ENCODE measurements around the gene TP53I3.
"Not testable (repeated sequence)": the region's sequence is repeated elsewhere in the genome, so short reads cannot be mapped to it uniquely, and the experiment has no call there.

Gene TP53I3

DNA sequence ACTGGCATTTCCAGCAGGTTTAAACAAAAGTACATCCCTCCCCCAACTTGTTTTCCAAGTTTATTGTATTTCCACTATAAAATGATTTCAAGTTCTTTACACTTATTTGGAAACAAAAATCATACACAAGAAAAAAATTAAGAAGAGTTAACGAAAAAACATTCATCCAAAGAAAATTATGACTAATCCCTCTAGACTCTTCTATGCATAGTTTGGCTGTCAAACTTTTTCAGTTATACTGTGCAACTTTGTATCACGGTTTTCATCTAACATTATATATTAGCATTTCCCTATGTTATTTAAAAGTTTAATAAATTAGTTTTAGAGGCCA lies 38.1 kb downstream of the TP53I3 start:
- ChIA-PET POLR2A (interaction anchor here (1.1 to 2.4 kb wide), 19 partner anchors 10 to 222 kb away, joined by 3 to 44 read pairs (median 5); partner anchors contain the start of genes ATAD2B, SF3B6, TP53I3 and UBXN2A), CTCF (interaction anchor here (0.6 to 1.9 kb wide), 2 partner anchors 23 to 121 kb away, joined by 4 read pairs; no protein-coding TSS in a partner anchor)
- no peak for DNase-seq (ENCODE audit: extremely low spot score)
- no peak for TF ChIP-seq TARDBP (IDR thresholded peaks at IDR 0.05)
- TF ChIP-seq ELF4 (IDR thresholded peaks at IDR 0.05) = no peak
- no peak for TF ChIP-seq ZNF384 (IDR thresholded peaks at IDR 0.05)
- no peak for TF ChIP-seq BHLHE40 (IDR thresholded peaks at IDR 0.05; ENCODE audit: borderline replicate concordance)
- no peak for TF ChIP-seq ARNT (IDR thresholded peaks at IDR 0.05)
- no peak for TF ChIP-seq SUZ12 (IDR thresholded peaks at IDR 0.05)
- no peak for TF ChIP-seq NFRKB (IDR thresholded peaks at IDR 0.05)
- TF ChIP-seq LEF1 (IDR thresholded peaks at IDR 0.05; ENCODE audit: borderline replicate concordance) = no peak
- no peak for TF ChIP-seq FOXK2 (IDR thresholded peaks at IDR 0.05)
- TF ChIP-seq, protein P1, sequence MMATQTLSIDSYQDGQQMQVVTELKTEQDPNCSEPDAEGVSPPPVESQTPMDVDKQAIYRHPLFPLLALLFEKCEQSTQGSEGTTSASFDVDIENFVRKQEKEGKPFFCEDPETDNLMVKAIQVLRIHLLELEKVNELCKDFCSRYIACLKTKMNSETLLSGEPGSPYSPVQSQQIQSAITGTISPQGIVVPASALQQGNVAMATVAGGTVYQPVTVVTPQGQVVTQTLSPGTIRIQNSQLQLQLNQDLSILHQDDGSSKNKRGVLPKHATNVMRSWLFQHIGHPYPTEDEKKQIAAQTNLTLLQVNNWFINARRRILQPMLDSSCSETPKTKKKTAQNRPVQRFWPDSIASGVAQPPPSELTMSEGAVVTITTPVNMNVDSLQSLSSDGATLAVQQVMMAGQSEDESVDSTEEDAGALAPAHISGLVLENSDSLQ (IDR thresholded peaks at IDR 0.05) = no peak
- no peak for TF ChIP-seq FOXM1 (IDR thresholded peaks at IDR 0.05; ENCODE audit: borderline replicate concordance)
- TF ChIP-seq HDGF (IDR thresholded peaks at IDR 0.05; ENCODE audit: borderline replicate concordance) = no peak

DNA sequence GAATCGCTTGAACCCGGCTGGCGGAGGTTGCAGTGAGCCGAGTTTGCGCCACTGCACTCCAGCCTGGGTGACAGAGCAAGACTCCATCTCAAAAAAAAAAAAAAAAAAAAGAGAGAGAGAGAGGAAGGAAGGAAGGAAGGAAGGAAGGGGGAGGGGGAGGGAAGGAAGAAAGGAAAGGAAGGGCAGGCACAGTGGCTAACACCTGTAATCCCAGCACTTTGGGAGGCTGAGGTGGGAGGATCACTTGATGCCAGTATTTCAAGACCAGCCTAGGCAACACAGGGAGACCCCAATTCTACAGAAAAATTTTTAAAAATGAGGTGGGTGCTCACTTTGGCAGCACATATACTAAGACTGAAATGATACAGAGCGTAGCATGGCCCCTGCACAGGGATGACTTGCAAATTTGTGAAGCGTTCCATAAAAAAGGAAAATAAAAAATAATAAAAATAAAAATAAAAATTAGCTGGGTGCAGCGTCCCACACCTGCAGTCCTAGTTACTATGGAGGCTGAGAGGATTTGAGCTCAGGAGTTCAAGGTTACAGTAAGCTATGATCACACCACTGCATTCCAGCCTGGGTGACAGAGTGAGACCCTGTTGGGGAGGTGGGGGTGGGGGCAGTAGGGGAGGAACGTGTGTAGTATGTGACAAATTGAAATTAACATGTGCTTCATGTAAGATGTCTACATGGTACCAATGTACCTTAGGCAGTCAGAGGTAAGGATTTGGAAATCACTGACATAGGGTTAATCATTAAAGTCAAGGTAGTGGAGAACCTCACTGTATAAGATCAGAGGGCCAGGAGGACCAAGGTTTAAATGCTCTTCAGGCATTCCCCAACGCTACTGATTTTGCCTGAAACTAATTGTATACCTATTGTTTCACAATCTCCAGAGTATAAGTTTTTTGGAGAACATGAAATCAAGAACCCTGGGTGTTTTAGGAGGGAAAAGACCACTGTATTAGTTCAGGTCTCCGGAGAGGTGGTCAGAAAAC lies 38.8 kb downstream of the TP53I3 start:
- CTCF ChIA-PET = interaction anchor here (1.9 kb wide), 1 partner anchor 120 kb away, joined by 4 read pairs; no protein-coding TSS in a partner anchor

DNA sequence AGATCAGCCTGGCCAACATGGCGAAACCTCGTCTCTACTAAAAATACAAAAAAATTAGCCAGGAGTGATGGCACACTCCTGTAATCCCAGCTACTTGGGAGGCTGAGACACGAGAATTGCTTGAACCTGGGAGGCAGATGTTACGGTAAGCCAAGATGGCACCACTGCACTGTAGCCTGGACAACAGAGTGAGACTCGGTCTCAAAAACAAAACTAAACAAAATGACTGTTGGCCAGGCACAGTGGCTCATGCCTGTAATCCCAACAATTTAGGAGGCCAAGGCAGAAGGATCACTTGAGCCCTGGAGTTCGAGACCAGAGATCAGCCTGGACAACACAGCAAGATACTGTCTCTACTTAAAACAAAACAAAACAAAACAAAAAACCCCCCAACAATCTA lies 41.5 kb downstream of the TP53I3 start:
- DNase-seq (ENCODE audit: extremely low spot score); CTCF ChIA-PET; POLR2A ChIA-PET: not testable (repeated sequence)

More for the DNA sequence above, 38.8 kb downstream of the TP53I3 start:
- TF ChIP-seq NFRKB (IDR thresholded peaks at IDR 0.05) (no peak), L3MBTL2 (conservative IDR thresholded peaks at IDR 0.05) (no peak), ARNT (IDR thresholded peaks at IDR 0.05) (no peak), SP1 (IDR thresholded peaks at IDR 0.05) (no peak), SUZ12 (IDR thresholded peaks at IDR 0.05) (no peak), FOXA1 (IDR thresholded peaks at IDR 0.05) (no peak), ZNF384 (IDR thresholded peaks at IDR 0.05) (no peak), BHLHE40 (IDR thresholded peaks at IDR 0.05; ENCODE audit: borderline replicate concordance) (no peak), FOXK2 (IDR thresholded peaks at IDR 0.05) (no peak), FOXM1 (IDR thresholded peaks at IDR 0.05; ENCODE audit: borderline replicate concordance) (no peak), HDGF (IDR thresholded peaks at IDR 0.05; ENCODE audit: borderline replicate concordance) (no peak)
- TF ChIP-seq, protein P1 (IDR thresholded peaks at IDR 0.05) = no peak
- DNase-seq (ENCODE audit: extremely low spot score) = no peak
- POLR2A ChIA-PET = interaction anchor here (1.7 to 2.4 kb wide), 3 partner anchors 9 to 105 kb away, joined by 12 to 27 read pairs (median 25); partner anchors contain the start of genes SF3B6 and UBXN2A

DNA sequence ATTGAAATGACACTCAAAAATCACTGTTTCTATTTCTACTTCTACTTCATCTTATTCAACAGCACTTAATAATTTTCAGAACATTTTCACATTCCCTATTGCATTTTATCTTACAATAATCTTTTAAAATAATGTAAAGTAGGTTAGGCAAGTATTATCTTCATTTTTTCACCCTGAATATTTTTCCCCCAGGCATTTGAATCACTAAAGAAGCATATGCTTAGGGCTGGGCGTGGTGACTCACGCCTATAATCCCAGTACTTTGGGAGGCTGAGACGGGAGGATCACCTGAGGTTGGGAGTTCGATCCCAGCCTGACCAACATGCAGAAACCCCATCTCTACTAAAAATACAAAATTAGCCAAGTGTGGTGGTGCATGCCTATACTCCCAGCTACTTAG lies 44.1 kb downstream of the TP53I3 start:
- ChIA-PET POLR2A (no interaction called here), CTCF (no interaction called here)
- TF ChIP-seq LEF1 (IDR thresholded peaks at IDR 0.05; ENCODE audit: borderline replicate concordance) (no peak), FOXM1 (IDR thresholded peaks at IDR 0.05; ENCODE audit: borderline replicate concordance) (no peak), TARDBP (IDR thresholded peaks at IDR 0.05) (no peak), CTBP1 (IDR thresholded peaks at IDR 0.05; ENCODE audit: borderline replicate concordance) (no peak), L3MBTL2 (conservative IDR thresholded peaks at IDR 0.05) (no peak), ELF4 (IDR thresholded peaks at IDR 0.05) (no peak), ARNT (IDR thresholded peaks at IDR 0.05) (no peak), SP1 (IDR thresholded peaks at IDR 0.05) (no peak), FOXA1 (IDR thresholded peaks at IDR 0.05) (no peak), NFRKB (IDR thresholded peaks at IDR 0.05) (no peak), FOXK2 (IDR thresholded peaks at IDR 0.05) (no peak)
- TF ChIP-seq, protein P1 (IDR thresholded peaks at IDR 0.05) = no peak
- no peak for DNase-seq (ENCODE audit: extremely low spot score)

DNA sequence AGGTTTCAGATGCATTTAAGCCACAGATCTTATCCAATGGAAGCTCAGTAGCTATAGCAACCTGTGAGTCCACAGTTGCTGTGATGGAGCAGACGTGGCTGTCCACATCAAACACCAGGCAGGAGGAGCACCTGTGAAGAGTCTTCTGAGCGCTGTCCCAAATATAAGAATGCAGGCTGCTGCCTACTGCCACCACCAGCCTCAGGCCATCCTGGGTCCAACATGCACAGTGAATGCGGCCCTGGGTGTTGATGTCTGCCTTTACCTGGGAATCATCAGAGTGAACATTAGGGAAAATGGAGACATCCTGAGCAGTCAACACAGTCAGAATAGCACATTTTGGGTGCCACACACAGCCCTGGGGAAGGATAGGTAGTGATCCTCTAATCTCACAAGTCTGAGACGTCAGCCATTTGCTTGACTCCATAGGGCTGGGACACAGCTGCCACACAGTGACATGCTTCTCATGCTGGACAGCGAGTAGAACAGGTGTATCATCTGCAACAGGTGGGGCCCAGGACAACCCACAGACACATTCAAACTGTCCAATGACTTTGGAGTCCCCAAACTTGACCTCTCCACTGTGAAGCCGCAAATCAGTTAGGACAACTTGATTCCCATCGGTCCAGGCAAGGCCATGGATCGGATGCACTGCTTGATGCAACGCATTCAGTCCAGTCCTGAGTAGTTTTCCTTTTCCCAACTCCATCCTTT lies 45.7 kb downstream of the TP53I3 start:
- ChIA-PET POLR2A (interaction anchor here (1.4 kb wide), 1 partner anchor 8 kb away, joined by 4 read pairs; the partner anchor contains the start of gene WDCP), CTCF (no interaction called here)
- TF ChIP-seq SUZ12 (IDR thresholded peaks at IDR 0.05) = no peak
- no peak for TF ChIP-seq L3MBTL2 (conservative IDR thresholded peaks at IDR 0.05)
- TF ChIP-seq ARNT (IDR thresholded peaks at IDR 0.05) = no peak
- TF ChIP-seq BHLHE40 (IDR thresholded peaks at IDR 0.05; ENCODE audit: borderline replicate concordance) = no peak
- no peak for TF ChIP-seq ELF4 (IDR thresholded peaks at IDR 0.05)
- no peak for TF ChIP-seq CTBP1 (IDR thresholded peaks at IDR 0.05; ENCODE audit: borderline replicate concordance)
- no peak for TF ChIP-seq FOXK2 (IDR thresholded peaks at IDR 0.05)
- TF ChIP-seq LEF1 (IDR thresholded peaks at IDR 0.05; ENCODE audit: borderline replicate concordance) = no peak
- no peak for TF ChIP-seq NFRKB (IDR thresholded peaks at IDR 0.05)
- TF ChIP-seq, protein P1 (IDR thresholded peaks at IDR 0.05) = no peak
- no peak for TF ChIP-seq TARDBP (IDR thresholded peaks at IDR 0.05)
- no peak for TF ChIP-seq HDGF (IDR thresholded peaks at IDR 0.05; ENCODE audit: borderline replicate concordance)
- TF ChIP-seq SP1 (IDR thresholded peaks at IDR 0.05) = no peak
- no peak for TF ChIP-seq FOXA1 (IDR thresholded peaks at IDR 0.05)
- TF ChIP-seq FOXM1 (IDR thresholded peaks at IDR 0.05; ENCODE audit: borderline replicate concordance) = no peak
- TF ChIP-seq ZNF384 (IDR thresholded peaks at IDR 0.05) = no peak
- no peak for DNase-seq (ENCODE audit: extremely low spot score)

All from HEK293T (cell line).